ENCODE data around the gene AFM. TPM values are rescaled to one million over a fixed set of nuclear protein-coding genes. Genes with fewer than 3 reads are reported as not detected.

The AFM gene
- total and polyA plus RNA-seq, 2 of the 8 experiments (the other 6 are each of a cell fraction or from before 2014, with no cell fraction given), result not detected

DNA sequence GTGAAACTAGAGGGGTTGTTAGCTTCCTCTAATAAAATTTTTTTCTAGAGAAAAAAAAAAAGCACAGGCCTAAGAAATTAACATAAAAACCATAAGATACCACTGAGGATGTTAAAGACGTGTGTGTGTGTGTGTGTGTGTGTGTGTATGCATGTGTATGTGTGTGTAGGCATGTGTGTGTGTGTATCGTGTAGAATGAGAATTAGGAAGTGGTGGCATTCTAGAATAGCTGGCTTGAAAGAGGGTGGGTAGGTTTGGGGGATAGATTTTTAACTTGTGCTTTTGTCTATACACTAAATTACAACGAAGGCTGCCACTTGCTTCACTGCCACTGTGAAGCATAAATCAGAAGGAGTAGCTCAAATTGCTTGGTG lies 22.5 kb upstream of the AFM start:
- FAIRE-seq, result no peak
- Histone ChIP-seq H2BK12ac (ENCODE audit: low read depth, low read length) (no peak overlapping the region), H4K5ac (ENCODE audit: insufficient read length, low read depth, low read length) (no peak overlapping the region), H2BK15ac (ENCODE audit: low read length) (no peak overlapping the region), H2BK120ac (replicated peaks; ENCODE audit: low read depth, low read length) (no peak overlapping the region), H3K79me1 (ENCODE audit: low read depth, low read length) (no peaks in the 10 kb centered on the region), H2BK20ac (ENCODE audit: low read length) (no peak overlapping the region), H3K79me2 (ENCODE audit: control insufficient read depth in 1 of 2, insufficient read depth in 2 of 2, low read length in 2 of 2) (no peaks in the 10 kb centered on the region), H3K23ac (ENCODE audit: insufficient read length) (no peak overlapping the region), H3K9ac (replicated peaks in 1 of 4; ENCODE audit: extremely low read depth in 1 of 4, low read depth in 3 of 4, low read length in 3 of 4) (no peak overlapping the region), H3K36me3 (ENCODE audit: control insufficient read depth in 2 of 4, insufficient read depth in 4 of 4, low read length in 3 of 4) (peaks cover 0 to 2% (median 0%) of the 10 kb centered on the region in 4 experiments; a peak in 2 of 8 replicates), H3K4ac (replicated peaks; ENCODE audit: insufficient read length, low read depth, low read length) (no peak overlapping the region), H2BK5ac (ENCODE audit: low read depth, low read length) (no peak overlapping the region), H2AK5ac (ENCODE audit: low read depth, low read length) (no peak overlapping the region), H3K14ac (ENCODE audit: insufficient read length) (no peak overlapping the region), H2AFZ (ENCODE audit: low read length) (no peak overlapping the region), H3K23me2 (ENCODE audit: low read depth, low read length) (no peaks in the 10 kb centered on the region; the same call in 1 of the 2 replicates), H3K9me3 (ENCODE audit: insufficient read depth in 2 of 2, low read depth in 1 of 2, low read length in 1 of 2) (no peaks in the 10 kb centered on the region; a peak in 1 of 4 replicates), H3K56ac (replicated peaks; ENCODE audit: insufficient read length, low read depth, low read length) (no peak overlapping the region), H3K27me3 (replicated peaks in 1 of 4; ENCODE audit: control insufficient read depth in 3 of 4, extremely low read depth in 1 of 4, insufficient read depth in 3 of 4, low read length in 3 of 4) (no peaks in the 10 kb centered on the region), H3K18ac (ENCODE audit: extremely low read depth, low read length) (no peak overlapping the region), H3K4me1 (replicated peaks in 1 of 4; ENCODE audit: control insufficient read depth in 3 of 4, insufficient read depth in 4 of 4, low read length in 3 of 4) (no peaks in the 10 kb centered on the region), H4K8ac (ENCODE audit: extremely low read depth, insufficient read depth, low read length) (no peak overlapping the region), H4K20me1 (replicated peaks in 1 of 2; ENCODE audit: control insufficient read depth in 1 of 2, insufficient read depth in 2 of 2, low read length in 2 of 2) (no peaks in the 10 kb centered on the region), H3K27ac (ENCODE audit: low read depth, low read length) (no peak overlapping the region), H4K91ac (replicated peaks; ENCODE audit: insufficient read length, low read length) (no peak overlapping the region), H3K4me2 (ENCODE audit: insufficient read depth in 1 of 2, low read depth in 2 of 2, low read length in 2 of 2) (no peak overlapping the region), H3K4me3 (ENCODE audit: extremely low read depth in 1 of 4, insufficient read depth in 2 of 4, low read depth in 3 of 4, low read length in 4 of 4) (no peak overlapping the region)
- ChIA-PET CTCF (ENCODE audit: partially characterized antibody) (interaction anchor here (1.2 to 4.9 kb wide), 2 partner anchors 12 to 32 kb away, joined by 3 to 37 read pairs; no protein-coding TSS in a partner anchor), POLR2A (ENCODE audit: partially characterized antibody) (no interaction called here)
- WGBS, 2 experiments (ENCODE audit: extremely low coverage in 1 of 2, insufficient coverage in 1 of 2, insufficient read length in 1 of 2, insufficient replicate concordance in 2 of 2, low coverage in 1 of 2, low lambda C conversion rate in 2 of 2, missing lambda C conversion rate in 1 of 2), result 68% methylated on average over 3 of the region's 3 CpGs; no CpG with 5 or more reads in 1 of the 2 experiments
- no peak for DNase-seq (ENCODE audit: low read depth in 1 of 2, low spot score in 2 of 2)
- TF ChIP-seq YY1 (IDR thresholded peaks at IDR 0.05; ENCODE audit: low read depth, low read length), result no peak
- no peak for TF ChIP-seq ATF2 (IDR thresholded peaks at IDR 0.05; ENCODE audit: low read length)
- no peak for TF ChIP-seq CEBPB (IDR thresholded peaks at IDR 0.05; ENCODE audit: low read depth, low read length)
